ENCODE data around the gene MRPS10.
"Not testable (repeated sequence)": the region's sequence is repeated elsewhere in the genome, so short reads cannot be mapped to it uniquely, and the experiment has no call there.

Gene MRPS10

GRCh38 chr6:42177514-42178364, 39.9 kb downstream of the MRPS10 start:
- no peak for DNase-seq (ENCODE audit: low read depth in 2 of 2)

- DNase-seq (ENCODE audit: low read depth in 2 of 2), result no peak
Measured at GRCh38 chr6:42176981-42177380, 40.7 kb downstream of the MRPS10 start.

GRCh38 chr6:42175860-42176259, 41.8 kb downstream of the MRPS10 start:
- no peak for DNase-seq (ENCODE audit: low read depth in 2 of 2)

GRCh38 chr6:42173101-42173500, 44.6 kb downstream of the MRPS10 start, which contains the start of gene GUCA1A:
Gene GUCA1A (plus strand): TSS chr6:42173364. CDS start chr6:42173614, 250 bp downstream.
- DNase-seq (ENCODE audit: low read depth in 2 of 2), result no peak

- no peak for DNase-seq (ENCODE audit: low read depth in 2 of 2)
Measured at GRCh38 chr6:42171813-42172581, 45.7 kb downstream of the MRPS10 start.

GRCh38 chr6:42169780-42170179, 47.9 kb downstream of the MRPS10 start:
- DNase-seq (ENCODE audit: low read depth in 2 of 2), result not testable (repeated sequence)

GRCh38 chr6:42168650-42169049, 49.0 kb downstream of the MRPS10 start:
- DNase-seq (ENCODE audit: low read depth in 2 of 2), result no peak

- DNase-seq (ENCODE audit: low read depth in 2 of 2), result peak; percentile 47 to 71
Measured at GRCh38 chr6:42166444-42167141, 51.1 kb downstream of the MRPS10 start.

- DNase-seq (ENCODE audit: low read depth in 2 of 2), result no peak
Measured at GRCh38 chr6:42165016-42165415, 52.6 kb downstream of the MRPS10 start.

GRCh38 chr6:42163981-42164380, 53.7 kb downstream of the MRPS10 start:
- DNase-seq (ENCODE audit: low read depth in 2 of 2), result no peak

- DNase-seq (ENCODE audit: low read depth in 2 of 2), result no peak
Measured at GRCh38 chr6:42162812-42163211, 54.8 kb downstream of the MRPS10 start.

GRCh38 chr6:42162384-42162783, 55.3 kb downstream of the MRPS10 start:
- DNase-seq (ENCODE audit: low read depth in 2 of 2), result no peak

- no peak for DNase-seq (ENCODE audit: low read depth in 2 of 2)
Measured at GRCh38 chr6:42159431-42160024, 58.1 kb downstream of the MRPS10 start.

- DNase-seq (ENCODE audit: low read depth in 2 of 2), result no peak
Measured at GRCh38 chr6:42158631-42159030, 59.0 kb downstream of the MRPS10 start.

GRCh38 chr6:42158011-42158410, 59.6 kb downstream of the MRPS10 start:
- no peak for DNase-seq (ENCODE audit: low read depth in 2 of 2)

Measured in stimulated activated CD4-positive, alpha-beta T cell treated with anti-CD3 and anti-CD28 coated beads, Interleukin-1b, Interleukin-23, amount 100 ng/mL, for 1 hour (primary cell).